SK-N-SH treated with all-trans-retinoic acid at 6 μM for 48 hours (cell line): Measurements from ENCODE around the gene POLR3K.

Source experiments
- BACH2 ChIP-seq: fragments of 250-450 bp; sonication (Bioruptor Pico); IDR thresholded peaks from 2 replicates; pipeline ENCODE4 v1.9.0; 2021; ENCODE audit warnings: mild to moderate bottlenecking, borderline replicate concordance
- GLIS3 ChIP-seq: fragments of 250-450 bp; sonication (Bioruptor Pico); IDR thresholded peaks from 2 replicates; pipeline ENCODE4 v1.5.0; 2020; ENCODE audit warnings: mild to moderate bottlenecking, moderate library complexity
- ISL1 ChIP-seq: fragments of 250-450 bp; sonication (Bioruptor Pico); IDR thresholded peaks from 2 replicates; pipeline ENCODE4 v2.1.2; 2022; ENCODE audit warnings: mild to moderate bottlenecking, moderate library complexity
- POU6F1 ChIP-seq: fragments of 250-450 bp; sonication (Bioruptor Pico); IDR thresholded peaks from 2 replicates; pipeline ENCODE4 v1.8.0; 2021; ENCODE audit warnings: low read depth, mild to moderate bottlenecking, moderate library complexity, borderline replicate concordance
- TOX ChIP-seq: fragments of 250-450 bp; sonication (Bioruptor Pico); IDR thresholded peaks from 2 replicates; pipeline ENCODE4 v1.8.0; 2021; ENCODE audit warnings: mild to moderate bottlenecking, moderate library complexity, borderline replicate concordance
- TSHZ2 ChIP-seq: fragments of 250-450 bp; sonication (Bioruptor Pico); IDR thresholded peaks from 2 replicates; pipeline ENCODE4 v1.5.0; 2020; ENCODE audit warnings: mild to moderate bottlenecking, moderate library complexity
- ZC3H10 ChIP-seq: fragments of 250-450 bp; sonication (Bioruptor Pico); IDR thresholded peaks from 2 replicates; pipeline ENCODE4 v1.5.1; 2021; ENCODE audit warnings: mild to moderate bottlenecking, moderate library complexity
- ZFP30 ChIP-seq: fragments of 450-650 bp; formaldehyde crosslinking; IDR thresholded peaks from 2 replicates; pipeline ENCODE4 v1.5.0; 2022; ENCODE audit warnings: mild to moderate bottlenecking, moderate library complexity
- TF ChIP-seq, protein P1 (sequence below): fragments of 250-450 bp; sonication (Bioruptor Pico); IDR thresholded peaks from 2 replicates; pipeline ENCODE4 v1.5.1; 2020; ENCODE audit warnings: low read depth, mild to moderate bottlenecking, moderate library complexity
- TF ChIP-seq, protein P2 (sequence below): fragments of 250-450 bp; sonication (Bioruptor Pico); IDR thresholded peaks from 2 replicates; pipeline ENCODE4 v1.8.0; 2020; ENCODE audit warnings: mild to moderate bottlenecking, moderate library complexity, borderline replicate concordance

GRCh38 chr16:59440-60059 lies 6.1 kb upstream of the POLR3K start:
- TF ChIP-seq BACH2 (CRISPR knock-in tag) (no peak), ZFP30 (CRISPR knock-in tag) (no peak), GLIS3 (CRISPR knock-in tag) (no peak), ISL1 (CRISPR knock-in tag) (no peak), TOX (CRISPR knock-in tag) (no peak), ZC3H10 (CRISPR knock-in tag) (no peak), POU6F1 (CRISPR knock-in tag) (no peak), TSHZ2 (CRISPR knock-in tag) (no peak)
- TF ChIP-seq, protein P1, sequence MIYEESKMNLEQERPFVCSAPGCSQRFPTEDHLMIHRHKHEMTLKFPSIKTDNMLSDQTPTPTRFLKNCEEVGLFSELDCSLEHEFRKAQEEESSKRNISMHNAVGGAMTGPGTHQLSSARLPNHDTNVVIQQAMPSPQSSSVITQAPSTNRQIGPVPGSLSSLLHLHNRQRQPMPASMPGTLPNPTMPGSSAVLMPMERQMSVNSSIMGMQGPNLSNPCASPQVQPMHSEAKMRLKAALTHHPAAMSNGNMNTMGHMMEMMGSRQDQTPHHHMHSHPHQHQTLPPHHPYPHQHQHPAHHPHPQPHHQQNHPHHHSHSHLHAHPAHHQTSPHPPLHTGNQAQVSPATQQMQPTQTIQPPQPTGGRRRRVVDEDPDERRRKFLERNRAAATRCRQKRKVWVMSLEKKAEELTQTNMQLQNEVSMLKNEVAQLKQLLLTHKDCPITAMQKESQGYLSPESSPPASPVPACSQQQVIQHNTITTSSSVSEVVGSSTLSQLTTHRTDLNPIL: no peak
- TF ChIP-seq, protein P2, sequence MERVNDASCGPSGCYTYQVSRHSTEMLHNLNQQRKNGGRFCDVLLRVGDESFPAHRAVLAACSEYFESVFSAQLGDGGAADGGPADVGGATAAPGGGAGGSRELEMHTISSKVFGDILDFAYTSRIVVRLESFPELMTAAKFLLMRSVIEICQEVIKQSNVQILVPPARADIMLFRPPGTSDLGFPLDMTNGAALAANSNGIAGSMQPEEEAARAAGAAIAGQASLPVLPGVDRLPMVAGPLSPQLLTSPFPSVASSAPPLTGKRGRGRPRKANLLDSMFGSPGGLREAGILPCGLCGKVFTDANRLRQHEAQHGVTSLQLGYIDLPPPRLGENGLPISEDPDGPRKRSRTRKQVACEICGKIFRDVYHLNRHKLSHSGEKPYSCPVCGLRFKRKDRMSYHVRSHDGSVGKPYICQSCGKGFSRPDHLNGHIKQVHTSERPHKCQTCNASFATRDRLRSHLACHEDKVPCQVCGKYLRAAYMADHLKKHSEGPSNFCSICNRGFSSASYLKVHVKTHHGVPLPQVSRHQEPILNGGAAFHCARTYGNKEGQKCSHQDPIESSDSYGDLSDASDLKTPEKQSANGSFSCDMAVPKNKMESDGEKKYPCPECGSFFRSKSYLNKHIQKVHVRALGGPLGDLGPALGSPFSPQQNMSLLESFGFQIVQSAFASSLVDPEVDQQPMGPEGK (CRISPR knock-in tag): no peak
